Fibroblast of skin of right biceps (primary cell): ENCODE data around the gene LRRC4.
A peak's percentile ranks its signal among the peaks of the same experiment; 100 is the strongest.

ENCODE experiments used
- DNase-seq: peaks from one replicate; pipeline ENCODE4 v3.0.0-alpha.2; 2013

LRRC4 gene, protein sequence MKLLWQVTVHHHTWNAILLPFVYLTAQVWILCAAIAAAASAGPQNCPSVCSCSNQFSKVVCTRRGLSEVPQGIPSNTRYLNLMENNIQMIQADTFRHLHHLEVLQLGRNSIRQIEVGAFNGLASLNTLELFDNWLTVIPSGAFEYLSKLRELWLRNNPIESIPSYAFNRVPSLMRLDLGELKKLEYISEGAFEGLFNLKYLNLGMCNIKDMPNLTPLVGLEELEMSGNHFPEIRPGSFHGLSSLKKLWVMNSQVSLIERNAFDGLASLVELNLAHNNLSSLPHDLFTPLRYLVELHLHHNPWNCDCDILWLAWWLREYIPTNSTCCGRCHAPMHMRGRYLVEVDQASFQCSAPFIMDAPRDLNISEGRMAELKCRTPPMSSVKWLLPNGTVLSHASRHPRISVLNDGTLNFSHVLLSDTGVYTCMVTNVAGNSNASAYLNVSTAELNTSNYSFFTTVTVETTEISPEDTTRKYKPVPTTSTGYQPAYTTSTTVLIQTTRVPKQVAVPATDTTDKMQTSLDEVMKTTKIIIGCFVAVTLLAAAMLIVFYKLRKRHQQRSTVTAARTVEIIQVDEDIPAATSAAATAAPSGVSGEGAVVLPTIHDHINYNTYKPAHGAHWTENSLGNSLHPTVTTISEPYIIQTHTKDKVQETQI

GRCh38 chr7:128030654-128031611 is at the start of gene LRRC4:
LRRC4 (minus strand) TSS chr7:128031437; CDS start chr7:128030640, 797 bp downstream.
- peak; percentile 57 for DNase-seq

DNA sequence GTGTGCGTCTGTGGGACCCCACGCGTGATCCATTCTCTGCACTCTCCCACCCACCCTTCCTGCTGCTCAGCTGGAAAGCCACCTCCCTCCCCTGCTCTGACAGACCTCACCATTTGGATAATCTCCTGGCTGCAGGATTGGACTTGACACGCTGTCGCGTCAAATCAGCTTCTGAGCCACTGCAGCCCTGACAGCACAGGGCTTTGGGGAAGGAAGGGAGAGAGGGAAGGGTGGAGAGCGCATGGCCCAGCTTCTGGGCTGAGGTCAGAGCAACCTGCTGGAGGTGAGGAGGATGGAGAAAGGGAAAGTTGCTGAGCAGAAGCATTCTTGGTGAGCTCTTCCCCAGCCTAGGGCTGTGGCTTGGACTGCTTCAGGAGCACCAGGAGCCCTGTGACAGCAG is 48.9 kb upstream of the LRRC4 start:
- no peak for DNase-seq

GRCh38 chr7:128078309-128078708 is 47.1 kb upstream of the LRRC4 start:
- no peak for DNase-seq

- no peak for DNase-seq
These were observed 45.6 kb upstream of the LRRC4 start for GRCh38 chr7:128076796-128077271.

DNA sequence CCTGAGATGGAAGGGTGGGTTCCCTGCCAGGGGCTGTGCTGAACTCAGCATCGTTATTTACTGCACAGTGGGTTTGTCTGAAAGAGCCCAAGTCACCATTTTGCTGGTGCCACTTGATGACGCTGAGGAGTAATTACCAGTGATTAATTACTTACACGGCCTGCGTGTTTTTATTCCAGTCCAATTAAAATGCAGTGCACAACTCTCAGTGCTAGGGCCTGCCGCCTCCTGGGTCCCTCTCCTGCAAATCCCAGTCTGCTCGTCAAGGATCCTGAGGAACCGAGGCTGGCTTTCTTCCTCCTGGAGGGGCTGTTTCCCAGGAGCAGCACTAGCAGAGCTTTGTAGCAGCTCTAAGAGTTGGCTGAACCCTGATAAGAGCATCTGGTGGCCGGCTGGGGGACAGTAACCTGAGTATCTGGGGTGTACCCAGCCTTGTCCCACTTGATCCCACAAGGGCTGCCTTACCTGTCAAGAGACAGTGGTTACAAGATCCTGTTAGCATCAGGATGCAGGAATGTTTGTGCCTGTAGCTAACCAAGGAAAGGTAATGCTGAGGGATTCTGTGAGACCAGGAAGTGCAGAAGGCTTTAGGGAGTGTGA is 45.1 kb upstream of the LRRC4 start:
- no peak for DNase-seq

GRCh38 chr7:128075242-128076095 is 44.2 kb upstream of the LRRC4 start:
- no peak for DNase-seq

GRCh38 chr7:128074736-128075135 is 43.5 kb upstream of the LRRC4 start:
- no peak for DNase-seq

DNA sequence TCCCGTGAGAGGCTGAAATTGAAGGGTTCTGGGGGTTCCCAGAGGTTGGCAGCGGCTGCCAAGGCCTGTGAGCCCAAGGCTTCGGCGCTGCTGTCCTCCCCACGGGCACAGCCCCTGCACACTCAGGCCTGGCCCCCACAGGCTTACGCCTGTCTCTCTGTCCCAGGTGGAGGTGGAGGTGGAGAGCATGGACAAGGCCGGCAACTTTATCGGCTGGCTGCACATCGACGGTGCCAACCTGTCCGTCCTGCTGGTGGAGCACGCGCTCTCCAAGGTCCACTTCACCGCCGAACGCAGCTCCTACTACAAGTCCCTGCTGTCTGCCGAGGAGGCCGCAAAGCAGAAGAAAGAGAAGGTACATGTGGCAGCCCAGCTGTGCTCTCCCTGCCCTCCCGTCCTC is 43.1 kb upstream of the LRRC4 start:
- DNase-seq: no peak

- DNase-seq: no peak
These were observed 42.6 kb upstream of the LRRC4 start for GRCh38 chr7:128073671-128074310.

- no peak for DNase-seq
These were observed 40.6 kb upstream of the LRRC4 start for GRCh38 chr7:128071801-128072200.

DNA sequence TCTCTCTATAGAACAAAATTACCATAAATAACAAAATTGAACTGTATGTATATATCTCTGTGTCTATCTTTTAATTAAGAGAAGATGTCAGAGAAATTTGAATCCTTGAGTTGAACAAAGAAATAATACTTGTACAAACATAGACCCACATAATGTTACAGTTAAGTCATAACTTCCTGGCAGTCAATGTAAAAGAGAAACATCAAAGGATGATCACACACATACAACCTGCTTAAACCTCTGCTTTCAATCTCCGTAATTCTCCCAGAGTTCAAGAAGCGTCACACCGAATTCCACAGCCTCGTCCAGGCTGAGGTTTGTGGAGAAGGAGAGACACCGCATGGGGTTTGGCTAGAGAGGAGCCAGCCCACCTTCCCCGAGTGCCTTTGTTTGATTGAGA is 40.1 kb upstream of the LRRC4 start:
- DNase-seq: no peak

DNA sequence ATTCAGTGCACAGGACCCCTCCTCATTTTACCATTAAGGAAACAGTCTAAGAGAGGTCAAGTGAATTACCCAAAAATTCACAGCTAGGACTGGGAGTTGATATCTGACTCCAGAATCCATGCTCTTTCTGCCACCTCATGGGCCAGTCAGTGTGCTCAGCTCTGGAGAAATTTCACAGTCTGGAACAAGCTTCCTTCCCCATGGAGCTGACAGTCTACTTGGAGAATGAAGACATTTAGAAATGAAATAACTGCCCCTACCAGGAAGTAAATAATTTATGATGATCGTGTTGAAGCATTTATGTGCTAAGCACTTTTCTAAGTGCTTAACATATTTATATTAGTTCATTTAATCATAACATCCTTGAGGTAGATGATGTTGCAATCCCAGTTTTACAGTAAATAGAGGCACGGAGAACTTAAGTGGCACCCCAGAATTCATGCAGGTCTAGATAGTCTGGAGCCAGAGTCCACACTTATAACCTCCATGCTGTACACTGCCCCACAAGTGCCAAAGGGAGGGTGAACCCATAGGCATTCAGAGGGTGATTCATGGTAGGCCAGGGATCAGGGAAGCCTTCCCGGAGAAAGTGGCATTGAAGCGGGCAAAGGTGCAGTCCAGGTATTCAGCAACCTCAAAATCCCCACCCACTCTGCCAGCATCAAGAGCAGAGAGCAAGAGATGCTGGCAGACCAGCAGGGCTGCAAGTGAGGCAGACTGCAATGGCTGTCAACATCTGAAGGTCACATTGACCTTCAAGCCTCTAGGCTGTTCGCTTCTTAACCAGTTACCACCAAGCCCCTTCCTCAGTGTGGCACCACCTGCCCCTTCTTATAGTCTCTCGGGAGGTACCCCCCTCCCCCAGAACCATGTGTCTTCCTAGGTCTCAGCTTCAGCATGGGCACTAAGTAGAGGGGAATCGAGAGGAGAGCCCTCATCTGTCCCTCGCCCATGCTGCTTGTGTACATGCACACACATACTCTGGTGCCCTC is 38.4 kb upstream of the LRRC4 start:
- no peak for DNase-seq

DNA sequence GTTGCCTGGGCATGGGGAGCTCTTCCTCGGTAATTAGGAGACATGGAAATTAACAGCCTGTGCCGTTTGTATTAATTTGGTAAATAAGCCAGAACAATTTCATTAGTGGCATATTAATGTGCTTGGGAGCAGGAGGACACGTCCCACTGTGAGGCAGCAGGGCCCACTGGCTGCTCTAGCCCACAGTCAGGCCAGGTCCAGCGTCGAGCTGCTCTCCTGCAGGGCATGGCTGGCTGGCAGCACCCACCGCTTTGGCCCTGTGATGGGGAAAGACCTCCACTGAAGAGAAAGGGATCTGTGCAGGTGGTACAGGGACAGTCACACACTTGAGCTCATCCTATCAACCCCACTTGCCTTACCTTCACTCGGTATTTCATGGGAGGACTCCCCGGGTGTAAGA is 37.5 kb upstream of the LRRC4 start:
- no peak for DNase-seq

DNA sequence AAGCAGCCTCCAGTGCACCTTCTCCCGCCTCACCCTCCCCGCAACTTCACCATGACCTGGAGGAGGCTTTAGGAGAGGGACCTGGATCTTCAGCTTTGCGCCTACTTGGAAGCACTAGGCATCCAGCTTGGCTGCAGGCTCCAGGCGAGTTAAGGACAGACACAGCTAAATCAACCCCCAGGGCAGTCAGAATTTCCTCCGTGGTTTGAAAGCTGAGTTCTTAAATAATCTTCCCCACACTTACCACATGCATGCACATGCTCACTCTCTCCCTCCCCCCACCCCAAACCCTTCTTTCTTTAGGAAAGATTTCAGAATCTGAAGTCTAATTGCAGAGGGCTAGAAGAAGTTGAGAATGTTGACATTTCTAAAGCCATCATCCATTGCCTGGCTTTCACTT is 36.7 kb upstream of the LRRC4 start:
- DNase-seq: peak; percentile 60

DNA sequence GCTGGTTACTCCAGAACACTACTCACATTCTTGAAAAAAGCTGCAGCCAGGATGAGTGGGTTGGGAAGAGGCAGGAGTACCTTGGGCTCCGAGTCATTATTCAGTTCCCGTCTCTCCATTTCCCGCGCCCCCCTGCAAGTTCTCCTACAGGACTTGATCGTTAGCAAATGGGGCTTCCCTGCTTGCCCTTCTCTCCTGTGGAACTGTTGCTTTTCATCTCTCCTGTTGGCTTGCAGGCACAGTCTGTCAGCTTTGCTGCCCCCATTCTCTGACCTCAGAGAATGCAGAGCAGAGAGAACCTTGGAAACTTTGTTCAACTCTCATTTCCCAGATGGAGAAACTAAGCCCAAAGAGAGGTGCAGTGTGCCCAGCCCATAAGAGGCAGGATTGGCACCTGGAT is 35.6 kb upstream of the LRRC4 start:
- no peak for DNase-seq

- DNase-seq: no peak
These were observed 35.2 kb upstream of the LRRC4 start for GRCh38 chr7:128066395-128066794.

- no peak for DNase-seq
These were observed 34.6 kb upstream of the LRRC4 start for GRCh38 chr7:128065872-128066271.

- DNase-seq: no peak
These were observed 31.9 kb upstream of the LRRC4 start for GRCh38 chr7:128063088-128063487.

DNA sequence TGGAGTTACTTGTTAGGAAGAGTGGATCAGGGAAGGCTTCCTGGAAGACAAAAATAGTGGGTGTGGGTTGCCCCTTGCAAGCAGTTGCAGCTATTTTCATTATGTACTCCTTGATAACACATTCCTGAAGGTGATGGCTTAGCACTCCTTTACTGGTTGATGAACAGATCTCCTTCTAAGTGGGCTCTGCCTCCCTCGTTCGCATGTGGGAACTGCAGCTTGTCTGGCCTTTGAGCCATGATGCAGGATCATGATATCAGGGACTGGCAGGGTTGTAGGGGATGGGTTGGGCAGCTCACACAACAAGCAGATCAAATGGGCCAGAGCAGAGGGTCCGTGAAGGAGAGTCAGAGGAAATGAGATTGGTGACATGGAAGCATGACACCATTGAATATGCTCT is 28.8 kb upstream of the LRRC4 start:
- DNase-seq: no peak
